HT-29 (cell line): ENCODE data around the gene SLIT3. TPM values are rescaled to one million over a fixed set of nuclear protein-coding genes. Genes with fewer than 3 reads are reported as not detected.
"Not testable (repeated sequence)": the region's sequence is repeated elsewhere in the genome, so short reads cannot be mapped to it uniquely, and the experiment has no call there.

Experiments
- DNase-seq: peaks from one replicate; pipeline ENCODE4 v3.0.0-alpha.2; 2015; ENCODE audit warnings: low spot score
- total RNA-seq: library from RNA; depleted of rRNA; stranded (reverse); fragments of >200 nt; shearing (Covaris generic); gene quantifications from 2 replicates; pipeline ENCODE4 v1.2.3, GENCODE V29; 2014

Gene SLIT3
- total RNA-seq, 1 experiment from 2014 or later = not detected

DNA sequence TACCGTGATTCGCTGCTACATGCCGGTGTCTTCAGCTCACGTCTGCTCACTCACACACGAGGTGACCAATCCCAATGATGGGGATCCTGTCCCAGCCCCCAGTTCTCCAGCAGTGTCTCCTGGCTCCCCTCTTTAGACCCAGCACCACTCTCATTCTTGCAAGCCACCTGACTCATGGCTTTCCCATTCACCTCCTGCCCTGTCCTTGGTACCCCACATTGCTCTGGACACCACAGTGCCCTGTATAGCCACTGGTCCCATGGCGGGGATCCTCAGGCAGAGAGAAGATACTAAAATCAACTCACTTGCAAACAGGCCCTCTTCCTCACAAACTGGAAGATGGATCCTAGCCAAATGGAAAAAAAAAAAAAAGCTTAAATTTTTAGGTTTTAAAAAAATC lies 81.0 kb downstream of the SLIT3 start:
- DNase-seq = no peak

DNA sequence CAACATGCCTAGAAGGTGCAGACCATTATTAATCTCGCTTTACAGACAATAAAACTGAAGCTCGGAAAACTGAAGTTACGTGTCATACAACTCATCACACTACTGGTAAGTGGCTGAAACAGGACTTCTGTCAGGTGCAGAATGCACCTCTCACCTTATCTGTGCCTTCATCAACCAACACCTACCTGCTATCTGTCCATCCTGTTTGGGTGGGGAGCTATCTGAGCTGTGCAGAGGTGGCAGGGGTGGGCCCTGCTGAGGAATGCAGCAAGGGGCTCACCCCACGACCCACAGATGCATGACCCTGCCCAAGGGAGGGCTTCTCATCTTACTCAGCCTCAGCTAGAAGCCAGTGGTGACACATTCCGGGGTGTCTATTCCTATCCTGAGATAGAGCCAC lies 81.6 kb downstream of the SLIT3 start:
- no peak for DNase-seq

DNA sequence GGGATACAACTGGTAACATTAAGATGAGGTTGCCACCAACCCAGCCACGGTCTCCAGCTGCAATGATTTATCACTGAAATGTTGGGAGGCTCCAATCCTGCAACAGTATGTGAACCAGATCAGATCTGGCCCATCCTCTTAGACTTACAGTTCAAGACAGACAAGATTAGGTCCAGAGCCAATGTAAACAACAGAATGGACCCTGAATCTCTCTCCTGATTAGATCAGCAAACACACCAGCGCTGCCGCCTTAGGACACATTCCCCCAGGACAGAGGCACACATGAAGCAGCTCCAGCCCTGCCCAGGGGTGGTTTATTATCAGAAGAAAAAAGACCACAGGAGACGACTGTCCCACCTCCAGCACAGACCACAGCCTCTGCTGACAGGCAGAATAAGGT lies 82.1 kb downstream of the SLIT3 start:
- DNase-seq = peak; percentile 42

DNA sequence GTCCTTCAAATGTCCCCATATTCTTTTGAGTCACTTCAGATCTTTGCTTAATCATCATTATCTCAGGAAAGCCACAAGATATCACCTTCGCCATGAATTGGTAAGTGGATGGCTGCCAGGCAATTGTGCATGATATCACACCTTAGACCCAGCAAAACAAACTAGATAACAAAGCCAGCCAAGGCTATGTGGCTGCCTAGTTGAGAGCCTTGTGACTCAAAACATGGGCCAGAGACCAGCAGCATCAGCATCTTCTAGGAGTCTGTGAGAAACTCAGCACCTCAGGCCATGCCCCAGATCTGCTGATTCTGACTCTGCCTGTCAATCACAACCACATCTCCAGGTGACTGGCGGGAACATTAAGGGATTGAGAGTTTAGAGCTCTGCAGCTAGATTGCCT lies 82.8 kb downstream of the SLIT3 start:
- DNase-seq = no peak

DNA sequence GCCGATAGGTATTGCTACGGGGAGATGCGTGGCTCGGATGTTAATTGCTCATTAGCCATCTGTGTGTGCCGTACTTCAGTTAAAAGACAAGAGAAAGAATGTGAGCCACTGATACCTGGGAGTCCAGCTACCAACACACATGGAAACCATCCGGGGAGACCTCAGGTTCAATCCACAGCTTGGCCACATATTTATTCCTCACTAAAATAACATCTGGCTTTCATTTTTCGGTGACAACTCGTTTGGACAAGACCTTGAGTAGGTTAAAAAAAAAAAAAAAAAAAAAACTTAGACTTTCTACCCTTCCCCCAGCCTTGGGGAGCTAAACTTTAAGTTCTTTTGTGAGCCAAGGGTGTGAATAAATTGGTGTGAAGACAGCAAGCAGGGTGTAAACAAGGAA lies 84.1 kb downstream of the SLIT3 start:
- DNase-seq = no peak

DNA sequence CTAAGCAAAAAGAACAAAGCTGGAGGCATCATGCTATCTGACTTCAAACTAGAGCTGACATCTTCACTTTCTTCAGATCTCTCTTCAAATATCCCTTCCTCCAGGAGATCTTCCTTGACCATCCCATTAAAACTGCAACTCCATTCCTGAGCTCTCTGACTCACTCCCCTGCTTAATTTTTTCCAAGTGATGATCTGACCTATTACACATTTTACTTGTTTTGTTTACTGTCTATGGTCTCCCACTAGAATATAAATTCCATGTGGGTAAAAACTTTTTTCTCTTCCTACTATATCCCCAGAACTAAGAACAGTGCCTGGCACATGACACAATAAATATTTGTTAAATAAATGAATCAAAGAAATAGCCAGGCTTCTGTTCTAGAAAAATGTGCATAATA lies 87.5 kb downstream of the SLIT3 start:
- DNase-seq = no peak

DNA sequence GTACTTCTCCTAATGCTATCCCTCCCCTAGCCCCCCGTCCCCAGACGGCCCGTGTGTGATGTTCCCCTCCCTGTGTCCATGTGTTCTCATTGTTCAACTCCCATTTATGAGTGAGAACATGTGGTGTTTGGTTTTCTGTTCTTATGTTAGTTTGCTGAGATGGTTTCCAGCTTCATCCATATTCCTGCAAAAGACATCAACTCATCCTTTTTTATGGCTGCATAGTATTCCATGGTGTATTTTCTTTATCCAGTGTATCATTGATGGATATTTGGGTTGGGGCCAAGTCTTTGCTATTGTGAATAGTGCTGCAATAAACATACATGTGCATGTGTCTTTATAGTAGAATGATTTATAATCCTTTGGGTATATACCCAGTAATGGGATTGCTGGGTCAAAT lies 89.2 kb downstream of the SLIT3 start:
- DNase-seq = not testable (repeated sequence)

DNA sequence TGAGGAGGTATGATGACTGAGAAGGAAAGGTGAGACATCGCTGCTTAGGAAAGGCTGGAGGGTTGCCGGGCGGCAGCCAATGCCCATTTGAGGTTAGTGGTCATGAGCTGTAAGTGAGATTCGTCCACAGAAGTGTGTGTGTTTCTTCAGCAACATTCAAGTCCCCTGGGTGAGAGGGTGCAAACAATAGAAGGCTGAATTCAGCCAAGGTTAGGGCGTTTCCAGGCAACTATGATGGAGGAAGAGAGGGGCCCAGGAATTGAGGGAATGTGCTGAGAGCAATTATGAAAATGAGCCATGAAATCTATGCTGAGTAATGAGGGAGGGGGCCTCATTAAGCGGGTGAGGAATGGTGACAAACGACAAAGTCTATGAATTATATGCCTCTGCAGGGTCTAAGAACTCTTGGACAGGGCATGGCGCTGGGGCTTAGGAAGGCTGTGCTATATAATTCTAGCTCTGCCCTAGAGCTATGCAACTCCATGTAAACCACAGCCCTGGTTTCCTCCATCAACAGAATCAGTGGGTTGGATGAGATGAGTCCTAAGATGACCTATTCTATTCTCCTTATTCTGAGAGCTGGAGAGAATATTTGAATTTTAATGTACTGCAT lies 96.0 kb downstream of the SLIT3 start:
- DNase-seq = no peak

DNA sequence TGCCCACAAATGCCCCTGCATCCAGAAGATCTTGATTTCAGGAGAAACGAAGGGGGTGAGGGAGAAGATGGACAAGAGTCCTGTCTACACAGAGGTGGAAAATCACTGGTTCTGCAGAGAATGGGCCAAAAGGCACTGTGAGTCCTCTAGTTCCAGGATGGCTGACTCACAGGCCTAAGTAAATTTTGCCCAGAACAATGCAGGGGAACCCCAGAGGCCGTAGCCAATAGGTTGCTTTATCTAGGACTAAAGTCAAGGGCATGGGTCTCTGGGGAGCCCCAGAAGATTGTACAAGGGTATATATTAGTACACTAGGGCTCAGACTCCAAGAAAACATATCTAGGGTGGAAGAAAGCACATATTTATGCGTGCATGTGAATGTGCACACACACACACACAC lies 98.0 kb downstream of the SLIT3 start:
- DNase-seq = no peak

DNA sequence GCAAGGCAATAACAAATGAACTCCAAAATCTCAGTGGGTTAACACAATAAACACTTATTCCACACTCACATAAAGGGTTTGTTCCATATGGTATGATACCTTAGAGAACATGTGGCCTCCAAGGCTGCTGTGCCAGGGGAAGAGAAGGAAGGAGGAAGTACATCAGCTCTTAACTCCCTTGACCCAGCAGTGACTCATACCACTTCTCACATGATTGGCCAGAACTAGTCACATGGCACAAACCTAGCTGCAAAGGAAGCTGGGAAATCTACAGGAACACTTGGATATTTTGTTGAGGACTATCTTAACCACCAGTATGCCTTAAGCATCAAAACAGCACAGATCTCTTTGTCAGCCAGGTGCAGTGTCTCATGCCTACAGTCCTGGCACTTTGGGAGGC lies 99.3 kb downstream of the SLIT3 start:
- DNase-seq = peak; percentile 7

DNA sequence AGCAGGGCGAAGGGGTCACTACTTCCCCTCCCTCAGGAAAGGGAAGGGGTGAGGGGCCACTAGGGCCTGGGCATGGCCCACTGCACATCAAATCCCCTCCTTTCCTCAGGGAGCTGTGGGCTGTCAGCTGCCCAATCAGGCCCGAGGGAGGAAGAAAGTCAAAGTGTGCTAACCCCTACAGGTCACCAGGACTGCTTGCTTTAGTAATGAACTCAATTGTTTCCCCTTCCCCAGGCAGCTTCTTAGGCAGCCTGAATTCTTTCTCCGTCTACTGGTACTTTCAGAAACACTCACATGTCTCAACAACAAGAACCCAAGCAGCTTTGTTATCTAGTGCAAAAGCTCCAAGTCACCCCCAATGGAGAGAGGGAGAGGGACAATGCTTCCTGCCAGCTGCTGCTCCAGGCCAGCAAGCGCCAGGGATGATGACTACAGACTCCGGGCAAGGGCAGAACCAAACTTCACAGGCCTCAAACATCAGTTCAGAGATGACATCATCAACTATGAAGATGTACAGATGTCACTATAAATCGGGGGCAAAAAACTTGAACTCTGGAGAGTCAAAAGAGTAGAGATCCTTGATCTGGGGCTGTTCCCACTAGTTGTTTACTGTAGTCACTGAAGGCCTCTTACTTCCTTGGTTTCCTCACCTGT lies 100.7 kb downstream of the SLIT3 start:
- no peak for DNase-seq

DNA sequence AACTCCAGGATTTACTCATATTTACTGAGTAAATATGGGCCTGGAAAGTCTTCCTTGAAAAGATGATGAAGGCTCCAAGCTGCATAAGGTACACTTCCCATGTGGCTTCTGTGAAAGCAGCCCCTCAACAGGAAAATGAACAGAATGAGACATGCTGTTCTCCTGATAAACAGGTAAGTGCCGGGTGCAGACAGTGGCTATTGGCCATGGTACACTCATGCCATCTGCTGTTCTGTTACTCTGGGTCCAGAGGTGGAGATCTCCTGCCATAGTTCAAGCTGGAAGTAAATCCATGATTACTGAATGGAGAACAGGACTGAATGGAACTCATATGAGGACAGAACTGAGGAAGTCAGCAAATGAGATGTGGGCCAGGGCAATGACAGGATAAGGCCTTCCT lies 103.6 kb downstream of the SLIT3 start:
- DNase-seq = peak; percentile 56

DNA sequence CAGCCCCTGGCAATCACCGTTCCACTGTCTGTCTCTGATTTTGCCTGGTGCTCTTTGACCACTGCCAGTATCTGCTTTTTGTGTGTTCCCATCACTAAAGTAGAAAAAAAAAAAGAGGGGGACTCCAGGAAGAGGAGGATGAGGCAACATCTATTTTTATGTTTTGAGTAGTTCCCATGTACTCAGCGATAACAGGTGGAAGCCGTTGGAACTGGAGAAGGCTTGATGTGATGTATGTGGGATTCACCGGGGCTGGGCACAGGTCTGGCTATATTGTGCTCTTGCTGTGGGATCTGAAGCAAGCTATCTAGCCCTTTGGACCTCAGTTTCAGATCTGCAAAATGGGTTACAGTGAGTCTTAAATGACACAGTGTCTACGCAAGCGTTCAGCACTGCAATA lies 104.9 kb downstream of the SLIT3 start:
- no peak for DNase-seq

DNA sequence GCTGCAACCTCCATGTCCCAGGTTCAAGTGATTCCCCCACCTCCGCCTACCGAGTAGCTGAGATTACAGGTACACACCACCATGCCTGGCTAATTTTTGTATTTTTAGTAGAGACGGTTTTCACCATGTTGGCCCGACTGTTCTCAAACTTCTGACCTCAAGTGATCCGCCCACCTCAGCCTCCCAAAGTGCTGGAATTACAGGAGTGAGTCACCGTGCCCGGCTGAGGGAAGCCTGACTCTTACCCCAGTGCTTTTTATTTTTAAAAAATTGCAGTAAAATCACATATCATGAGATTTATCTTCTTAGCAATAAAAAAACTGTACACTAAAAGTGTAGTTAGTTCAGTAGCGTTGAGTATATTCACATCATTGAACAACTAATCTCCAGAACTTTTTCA lies 105.3 kb downstream of the SLIT3 start:
- DNase-seq = no peak

DNA sequence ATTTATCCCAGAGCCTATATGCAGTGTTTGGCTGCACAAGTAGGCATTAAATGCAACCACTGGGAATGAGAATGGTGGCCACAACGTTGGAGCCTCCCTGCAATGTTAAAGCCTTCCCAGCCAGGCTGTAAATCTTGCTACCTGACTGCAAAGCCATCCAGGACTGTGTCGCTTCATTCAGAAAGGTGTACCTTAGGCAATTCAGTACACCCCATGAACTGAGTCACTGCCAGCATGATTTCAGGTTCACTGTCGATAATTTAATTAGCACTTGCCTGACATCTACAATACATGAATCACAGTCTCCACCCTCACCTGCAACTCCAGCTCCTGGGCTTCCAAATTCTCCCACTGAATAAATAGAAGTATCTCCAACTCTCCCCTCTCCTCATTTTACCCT lies 108.4 kb downstream of the SLIT3 start:
- no peak for DNase-seq

DNA sequence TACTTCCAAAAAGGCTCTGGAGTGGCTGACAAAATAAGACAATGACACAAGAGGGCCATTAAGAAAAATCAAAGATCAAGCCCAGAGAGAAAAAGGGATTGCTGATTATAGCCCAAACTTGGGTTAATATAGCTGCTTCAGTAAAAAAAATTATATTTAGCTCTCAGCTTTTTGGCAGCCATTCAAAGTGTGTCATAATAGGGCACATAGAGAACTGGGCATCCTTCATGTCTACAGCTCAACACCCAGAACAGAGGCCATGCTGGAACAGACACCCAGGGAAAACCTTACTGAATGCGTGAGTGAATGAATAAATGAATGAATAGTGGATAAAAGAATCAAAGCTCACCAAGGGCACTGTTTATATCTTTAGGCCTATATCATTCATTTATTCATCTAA lies 110.1 kb downstream of the SLIT3 start:
- DNase-seq = no peak

DNA sequence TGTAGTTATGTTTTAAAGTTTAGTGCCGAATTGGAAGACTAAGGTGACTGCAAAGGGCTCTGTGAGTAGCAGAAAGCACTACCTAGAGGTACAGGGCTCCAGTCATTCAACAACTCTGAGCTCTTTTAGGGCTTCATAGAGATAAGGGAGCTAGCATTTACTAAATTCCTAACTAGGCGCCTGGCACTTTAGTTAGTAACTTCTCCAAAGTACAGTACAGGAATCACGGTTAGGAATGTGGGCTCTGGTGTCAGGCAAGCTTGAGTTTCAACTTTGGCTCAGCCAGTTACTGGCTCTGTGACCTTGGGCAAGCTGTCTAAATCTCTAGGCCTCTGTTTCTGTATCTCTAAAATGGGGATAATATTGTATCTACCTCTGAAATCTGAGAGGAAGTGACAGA lies 115.3 kb downstream of the SLIT3 start:
- no peak for DNase-seq

DNA sequence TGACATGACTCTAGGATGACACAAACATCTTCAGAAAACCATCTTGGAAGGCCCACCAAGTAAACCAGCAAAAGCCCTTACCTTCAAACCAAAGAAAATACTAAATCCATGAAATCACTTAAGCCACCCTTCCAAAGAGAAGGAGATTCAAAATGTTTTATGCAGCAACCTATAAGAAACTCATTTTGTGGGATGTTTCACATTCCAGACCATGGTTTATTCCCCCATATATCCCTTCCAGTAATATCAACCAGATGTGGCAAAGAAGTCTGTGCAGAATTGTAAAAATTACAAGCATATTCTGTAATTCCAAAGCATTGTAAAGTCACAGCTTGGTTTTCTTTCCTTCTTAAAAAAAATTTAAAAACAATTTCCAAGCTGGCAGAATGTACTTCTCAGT lies 117.4 kb downstream of the SLIT3 start:
- no peak for DNase-seq

DNA sequence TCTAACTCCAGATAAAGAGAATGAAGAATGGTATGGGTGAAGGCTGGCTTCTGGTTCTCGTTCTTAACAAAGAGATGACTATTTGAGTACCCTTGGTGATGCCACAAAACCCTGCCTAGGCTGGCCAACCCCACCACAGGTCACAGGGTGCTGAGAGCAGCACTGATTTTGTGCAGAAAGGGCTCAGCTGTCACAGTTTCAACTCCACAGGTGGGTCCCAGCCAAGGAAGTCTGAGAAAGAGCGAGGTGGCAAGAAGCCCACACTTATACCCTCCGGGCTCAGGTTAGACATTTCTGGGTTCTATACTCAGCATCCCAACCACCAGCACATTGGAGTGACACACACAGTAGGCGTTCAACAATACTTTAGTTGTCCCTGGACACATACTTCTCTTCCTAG lies 118.1 kb downstream of the SLIT3 start:
- DNase-seq = no peak

DNA sequence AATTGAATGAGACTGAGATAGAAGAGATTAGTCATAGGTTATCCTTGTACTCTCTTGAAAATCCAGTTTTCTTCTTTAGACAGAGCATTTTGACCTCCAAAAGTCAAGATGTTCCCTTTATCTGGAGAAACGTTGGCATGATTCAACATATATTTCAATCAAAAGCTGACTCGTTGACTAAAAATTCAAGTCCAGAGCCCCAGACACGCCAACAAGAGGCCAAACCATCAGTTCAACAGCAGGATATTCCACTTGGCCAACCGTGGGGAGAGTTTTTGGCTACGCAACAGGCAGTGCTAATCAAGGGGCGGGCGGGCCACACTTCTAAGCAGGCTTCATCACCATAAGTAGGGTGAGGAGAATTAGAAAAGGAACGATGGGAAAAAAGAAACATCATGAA lies 119.1 kb downstream of the SLIT3 start:
- DNase-seq = no peak

DNA sequence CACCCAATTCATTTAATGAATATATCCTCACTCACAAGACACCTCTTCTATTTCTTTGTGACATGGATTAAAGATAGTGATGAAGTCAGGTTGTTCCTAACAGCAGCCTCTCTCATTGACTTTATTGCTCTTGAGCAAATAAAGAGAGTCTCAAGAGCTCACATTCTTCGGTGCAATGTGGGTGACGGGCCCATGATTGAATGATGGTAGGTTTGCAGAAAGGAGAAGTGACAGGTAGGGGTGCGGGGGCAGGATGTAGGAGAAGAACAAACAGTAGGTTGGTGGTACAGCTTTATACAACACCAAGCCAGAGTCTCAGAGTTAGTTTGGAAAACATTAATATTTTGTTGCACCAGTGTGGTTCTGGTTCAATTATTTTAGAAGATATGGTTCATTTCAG lies 122.2 kb downstream of the SLIT3 start:
- DNase-seq = no peak

DNA sequence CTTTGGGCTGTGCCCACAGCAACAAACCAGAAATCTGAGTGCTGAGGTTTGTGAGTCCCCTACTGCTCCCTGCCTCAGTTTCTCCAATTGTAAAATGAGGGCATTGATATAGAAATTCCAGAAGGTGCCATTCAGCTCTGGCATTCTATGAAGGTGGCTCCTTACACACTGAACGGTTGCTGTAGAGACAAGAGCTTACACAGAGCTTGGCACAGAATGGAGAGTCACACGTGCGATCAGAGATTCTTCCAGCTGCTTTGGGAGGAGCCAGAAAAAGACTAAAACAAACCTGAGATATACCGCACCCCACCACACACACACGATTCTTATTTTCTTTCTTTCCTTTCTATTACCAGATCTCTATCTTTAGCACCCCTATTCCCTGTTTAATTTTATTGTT lies 122.7 kb downstream of the SLIT3 start:
- no peak for DNase-seq

DNA sequence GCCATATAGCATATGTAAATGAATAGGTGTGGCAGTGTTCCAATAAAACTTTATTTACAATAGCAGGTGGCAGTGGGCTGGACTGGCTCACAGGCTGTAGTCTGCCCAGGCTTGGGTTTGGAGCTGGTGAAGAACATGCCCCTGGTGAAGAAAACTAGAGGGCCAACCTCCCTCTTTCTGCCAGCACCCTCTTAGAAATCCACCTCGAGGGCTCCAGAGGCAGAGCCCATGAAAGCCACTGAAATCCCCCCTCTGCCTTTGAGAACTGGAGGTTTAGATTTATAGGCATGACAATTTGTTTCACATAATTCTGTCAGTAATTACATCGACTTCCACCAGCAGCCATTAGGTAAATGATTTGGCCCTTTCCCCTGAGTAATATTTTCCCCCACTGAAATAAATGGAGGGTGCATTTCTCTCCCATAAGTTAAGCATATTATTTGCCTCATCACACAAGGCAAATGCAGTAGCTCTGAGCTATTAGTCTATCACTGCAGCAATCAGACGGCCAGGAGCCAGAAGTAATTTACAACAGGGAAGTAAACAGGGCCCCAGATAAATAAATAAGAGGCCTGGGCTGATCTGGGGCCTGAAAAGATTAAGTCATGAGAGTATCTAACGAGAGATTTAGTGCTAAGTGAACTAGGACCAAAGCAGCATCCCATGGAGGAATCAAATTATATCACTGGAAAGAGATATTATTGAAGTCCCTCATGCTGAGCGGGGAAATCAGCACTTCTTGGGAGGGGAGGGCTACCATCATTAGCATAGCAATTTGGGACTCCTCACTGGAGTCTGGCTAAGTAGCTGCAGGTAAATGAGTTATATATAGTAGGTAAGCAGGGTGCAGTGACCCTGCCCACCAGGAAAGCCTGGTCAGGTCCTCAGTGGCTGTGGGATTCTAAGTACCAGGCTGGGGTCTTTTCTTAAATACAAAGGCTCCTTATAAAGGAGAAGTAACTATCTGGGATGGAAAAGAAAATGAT lies 123.9 kb downstream of the SLIT3 start:
- no peak for DNase-seq
